ENCODE data around the gene RHBDF1. TPM values are rescaled to one million over a fixed set of nuclear protein-coding genes. Genes with fewer than 3 reads are reported as not detected.

Gene RHBDF1
- total RNA-seq, 3 donors from 2014 or later (not counting 1 experiment from before 2014, with no cell fraction given): 0.26 to 1.1 (median 0.78) TPM

DNA sequence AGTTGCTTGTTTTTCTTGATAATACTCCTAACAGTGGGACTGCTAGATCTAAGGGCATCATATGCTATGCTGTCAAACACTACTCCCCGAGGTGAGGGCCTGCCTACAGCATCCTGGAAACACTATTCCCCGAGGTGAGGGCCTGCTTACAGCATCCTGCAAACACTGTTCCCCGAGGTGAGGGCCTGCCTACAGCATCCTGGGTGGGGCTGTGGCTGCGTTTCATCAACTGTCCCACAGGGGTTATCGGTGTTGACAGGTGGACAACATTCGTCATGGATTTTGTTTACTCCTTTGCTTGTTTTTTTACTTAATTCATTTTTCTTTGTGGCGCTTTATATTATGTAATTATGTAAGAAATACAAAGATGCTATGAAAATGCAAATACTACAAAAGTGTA lies 43.6 kb upstream of the RHBDF1 start:
- no peak for DNase-seq
- H3K4me1 ChIP-seq (ENCODE audit: control insufficient read depth, insufficient read depth, low read length): peaks cover 13% of the 10 kb centered on the region
- no peak overlapping the region for H3K27ac Mint-ChIP-seq
- H3K4me3 Mint-ChIP-seq: no peak overlapping the region
- H3K27me3 Mint-ChIP-seq (ENCODE audit: low read depth in 2 of 2): no peaks in the 10 kb centered on the region
- no peaks in the 10 kb centered on the region for H3K27me3 ChIP-seq (ENCODE audit: control insufficient read depth, insufficient read depth, low read length)
- TF ChIP-seq, protein P1, sequence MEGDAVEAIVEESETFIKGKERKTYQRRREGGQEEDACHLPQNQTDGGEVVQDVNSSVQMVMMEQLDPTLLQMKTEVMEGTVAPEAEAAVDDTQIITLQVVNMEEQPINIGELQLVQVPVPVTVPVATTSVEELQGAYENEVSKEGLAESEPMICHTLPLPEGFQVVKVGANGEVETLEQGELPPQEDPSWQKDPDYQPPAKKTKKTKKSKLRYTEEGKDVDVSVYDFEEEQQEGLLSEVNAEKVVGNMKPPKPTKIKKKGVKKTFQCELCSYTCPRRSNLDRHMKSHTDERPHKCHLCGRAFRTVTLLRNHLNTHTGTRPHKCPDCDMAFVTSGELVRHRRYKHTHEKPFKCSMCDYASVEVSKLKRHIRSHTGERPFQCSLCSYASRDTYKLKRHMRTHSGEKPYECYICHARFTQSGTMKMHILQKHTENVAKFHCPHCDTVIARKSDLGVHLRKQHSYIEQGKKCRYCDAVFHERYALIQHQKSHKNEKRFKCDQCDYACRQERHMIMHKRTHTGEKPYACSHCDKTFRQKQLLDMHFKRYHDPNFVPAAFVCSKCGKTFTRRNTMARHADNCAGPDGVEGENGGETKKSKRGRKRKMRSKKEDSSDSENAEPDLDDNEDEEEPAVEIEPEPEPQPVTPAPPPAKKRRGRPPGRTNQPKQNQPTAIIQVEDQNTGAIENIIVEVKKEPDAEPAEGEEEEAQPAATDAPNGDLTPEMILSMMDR (IDR thresholded peaks at IDR 0.05): no peak
- H3K4me3 ChIP-seq (ENCODE audit: low read length): no peak overlapping the region
- no peak overlapping the region for H3K27ac ChIP-seq (ENCODE audit: low read length)
- peaks cover 6 to 9% of the 10 kb centered on the region in 2 donors for H3K4me1 Mint-ChIP-seq
- H3K9me3 ChIP-seq (ENCODE audit: control insufficient read depth, insufficient read depth, low read length): no peaks in the 10 kb centered on the region
- ATAC-seq: no peak
- peaks cover 27% of the 10 kb centered on the region for H3K36me3 ChIP-seq (ENCODE audit: control insufficient read depth, insufficient read depth, low read length)
- H3K36me3 Mint-ChIP-seq: peaks cover 8% of the 10 kb centered on the region
- intact Hi-C loops (cut with micrococcal nuclease): no loop called here
- 70% methylated on average over 6 of the region's 7 CpGs for WGBS (ENCODE audit: insufficient coverage)
- H3K9me3 Mint-ChIP-seq: no peaks in the 10 kb centered on the region

DNA sequence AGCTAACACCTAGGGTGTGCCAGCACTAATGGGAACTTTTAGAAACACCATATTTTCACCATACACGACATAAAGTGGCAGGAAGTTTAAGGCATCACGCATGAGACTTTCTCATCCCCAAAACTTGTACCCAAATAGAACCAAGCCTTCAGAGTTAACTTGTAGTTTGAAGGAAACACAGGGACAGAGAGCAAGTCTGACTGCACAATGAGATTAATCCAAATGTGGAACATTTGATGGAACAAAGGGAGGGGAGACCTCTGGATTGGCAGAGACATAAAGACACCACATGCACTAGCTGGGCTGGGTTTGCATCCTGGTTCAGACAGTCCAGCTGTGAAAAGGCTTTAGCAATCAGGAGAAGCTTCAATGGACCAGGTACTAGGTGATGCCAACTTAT lies 41.9 kb upstream of the RHBDF1 start:
- no peaks in the 10 kb centered on the region for H3K27me3 ChIP-seq (ENCODE audit: control insufficient read depth, insufficient read depth, low read length)
- TF ChIP-seq, protein P1 (IDR thresholded peaks at IDR 0.05): no peak
- intact Hi-C loops (cut with micrococcal nuclease): no loop called here
- H3K4me1 ChIP-seq (ENCODE audit: control insufficient read depth, insufficient read depth, low read length): peaks cover 8% of the 10 kb centered on the region
- Mint-ChIP-seq H3K27me3 (ENCODE audit: low read depth in 2 of 2) (no peaks in the 10 kb centered on the region), H3K4me3 (no peak overlapping the region), H3K27ac (no peak overlapping the region), H3K4me1 (peaks cover 6 to 9% of the 10 kb centered on the region in 2 donors), H3K9me3 (no peaks in the 10 kb centered on the region), H3K36me3 (peaks cover 8% of the 10 kb centered on the region)
- DNase-seq (no peak), ATAC-seq (no peak)
- H3K36me3 ChIP-seq (ENCODE audit: control insufficient read depth, insufficient read depth, low read length): peaks cover 35% of the 10 kb centered on the region
- H3K4me3 ChIP-seq (ENCODE audit: low read length): no peak overlapping the region
- no peaks in the 10 kb centered on the region for H3K9me3 ChIP-seq (ENCODE audit: control insufficient read depth, insufficient read depth, low read length)
- WGBS (ENCODE audit: insufficient coverage): 95% methylated on average over 2 of the region's 2 CpGs
- no peak overlapping the region for H3K27ac ChIP-seq (ENCODE audit: low read length)

DNA sequence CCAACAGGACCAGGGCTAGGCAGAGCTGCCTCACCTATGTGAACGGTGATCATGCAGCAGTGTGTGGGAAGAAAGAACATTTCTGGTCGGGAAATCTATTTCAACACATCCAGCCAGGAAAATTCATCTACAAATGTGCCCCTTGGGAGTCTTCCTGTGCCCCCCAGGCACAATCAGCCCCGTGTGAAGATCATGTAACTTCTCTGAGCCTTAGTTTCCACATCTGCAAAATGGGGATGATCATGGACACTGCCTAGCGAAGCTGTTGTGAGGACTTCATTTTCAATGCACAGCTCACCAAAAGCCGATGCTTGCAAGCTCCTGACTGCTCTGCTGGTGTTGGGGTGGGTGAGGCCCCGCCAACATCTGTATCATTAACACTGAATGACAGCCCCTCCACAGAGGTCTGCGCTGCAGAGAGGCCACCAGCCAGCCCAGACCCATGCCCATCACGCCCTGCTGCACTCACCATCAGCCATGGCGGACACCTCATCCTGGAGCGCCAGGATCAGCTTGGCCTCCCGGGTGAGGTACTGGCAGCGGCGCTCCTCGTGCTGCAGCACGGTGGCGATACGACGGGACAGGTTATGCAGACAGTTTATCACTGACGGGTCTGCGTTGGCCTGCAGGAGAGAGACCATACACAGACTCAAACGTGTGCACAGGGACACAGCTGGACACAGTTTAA lies 39.9 kb upstream of the RHBDF1 start:
- intact Hi-C loops (cut with micrococcal nuclease): no loop called here
- H3K4me1 Mint-ChIP-seq: no peaks in the 10 kb centered on the region
- peaks cover 8% of the 10 kb centered on the region for H3K36me3 Mint-ChIP-seq
- no peaks in the 10 kb centered on the region for H3K27me3 Mint-ChIP-seq (ENCODE audit: low read depth in 2 of 2)
- TF ChIP-seq, protein P1 (IDR thresholded peaks at IDR 0.05): no peak
- Histone ChIP-seq H3K4me3 (ENCODE audit: low read length) (no peak overlapping the region), H3K9me3 (ENCODE audit: control insufficient read depth, insufficient read depth, low read length) (no peaks in the 10 kb centered on the region), H3K27me3 (ENCODE audit: control insufficient read depth, insufficient read depth, low read length) (no peaks in the 10 kb centered on the region), H3K27ac (ENCODE audit: low read length) (no peak overlapping the region), H3K4me1 (ENCODE audit: control insufficient read depth, insufficient read depth, low read length) (no peaks in the 10 kb centered on the region), H3K36me3 (ENCODE audit: control insufficient read depth, insufficient read depth, low read length) (peaks cover 35% of the 10 kb centered on the region)
- H3K27ac Mint-ChIP-seq: no peak overlapping the region
- DNase-seq (no peak), ATAC-seq (no peak)
- H3K9me3 Mint-ChIP-seq: no peaks in the 10 kb centered on the region
- H3K4me3 Mint-ChIP-seq: no peak overlapping the region
- WGBS (ENCODE audit: insufficient coverage): 95% methylated on average over 21 of the region's 21 CpGs
